HepG2 (cell line): ENCODE data around the gene PRDX2. TPM values are rescaled to one million over a fixed set of nuclear protein-coding genes. Genes with fewer than 3 reads are reported as not detected.

Experiments
- ARNT2 ChIP-seq: sonication (generic); formaldehyde crosslinking; IDR thresholded peaks from 2 replicates; pipeline ENCODE4 v1.8.0; 2022; ENCODE audit warnings: mild to moderate bottlenecking, low read depth, missing genetic modification reagents, moderate library complexity
- BRD4 ChIP-seq: sonication (generic); formaldehyde crosslinking; IDR thresholded peaks from 2 replicates; pipeline ENCODE4 v1.4.0; 2020; ENCODE audit warnings: missing genetic modification reagents
- CEBPZ ChIP-seq: IDR thresholded peaks from 2 replicates; pipeline ENCODE4 v1.6.1; 2012; ENCODE audit warnings: low read length, improper control_type of control experiment
- HDAC2 ChIP-seq: sonication (generic); formaldehyde crosslinking; IDR thresholded peaks from 2 replicates; pipeline ENCODE4 v1.4.0; 2020; ENCODE audit warnings: missing genetic modification reagents
- IKZF1 ChIP-seq: fragments of 450-650 bp; IDR thresholded peaks from 2 replicates; pipeline ENCODE4 v1.7.1; 2016
- MXD4 ChIP-seq: IDR thresholded peaks from 2 replicates; pipeline ENCODE4 v1.6.1; 2016; ENCODE audit warnings: mild to moderate bottlenecking, missing biosample characterization, missing genetic modification reagents
- PAF1 ChIP-seq: IDR thresholded peaks from 2 replicates; pipeline ENCODE4 v1.6.1; 2016; ENCODE audit warnings: missing genetic modification reagents, missing compliant biosample characterization
- POGZ ChIP-seq: sonication (generic); formaldehyde crosslinking; IDR thresholded peaks from 2 replicates; pipeline ENCODE4 v1.4.0; 2020; ENCODE audit warnings: mild to moderate bottlenecking, missing genetic modification reagents
- RARA ChIP-seq: IDR thresholded peaks from 2 replicates; pipeline ENCODE4 v1.6.1; 2016; ENCODE audit warnings: missing genetic modification reagents, missing compliant biosample characterization
- RXRA ChIP-seq: sonication (generic); formaldehyde crosslinking; IDR thresholded peaks from 2 replicates; pipeline ENCODE4 v1.5.1; 2020; ENCODE audit warnings: missing genetic modification reagents
- TRAFD1 ChIP-seq: sonication (generic); formaldehyde crosslinking; IDR thresholded peaks from 2 replicates; pipeline ENCODE4 v1.5.1; 2020; ENCODE audit warnings: missing genetic modification reagents, mild to moderate bottlenecking, borderline replicate concordance
- ZFYVE20 ChIP-seq: sonication (generic); formaldehyde crosslinking; IDR thresholded peaks from 2 replicates; pipeline ENCODE4 v1.8.0; 2023; ENCODE audit warnings: low read depth, mild to moderate bottlenecking, moderate library complexity, missing genetic modification reagents, borderline replicate concordance
- ZNF30 ChIP-seq: sonication (generic); formaldehyde crosslinking; IDR thresholded peaks from 2 replicates; pipeline ENCODE4 v1.5.0; 2020; ENCODE audit warnings: mild to moderate bottlenecking, missing genetic modification reagents
- ZNF451 ChIP-seq: sonication (generic); formaldehyde crosslinking; IDR thresholded peaks from 2 replicates; pipeline ENCODE4 v1.5.0; 2020; ENCODE audit warnings: mild to moderate bottlenecking, missing genetic modification reagents
- ZNF556 ChIP-seq: sonication (generic); formaldehyde crosslinking; IDR thresholded peaks from 2 replicates; pipeline ENCODE4 v1.4.0; 2020; ENCODE audit warnings: mild to moderate bottlenecking, missing genetic modification reagents, borderline replicate concordance
- ZNF770 ChIP-seq: sonication (generic); formaldehyde crosslinking; IDR thresholded peaks from 2 replicates; pipeline ENCODE4 v1.5.0; 2020; ENCODE audit warnings: mild to moderate bottlenecking, missing genetic modification reagents
- polyA plus RNA-seq, 8 experiments: library from polyadenylated mRNA; depleted of rRNA in 3 of 8; stranded (reverse) in 7 of 8; unstranded in 1 of 8; fragments of >200 nt; fragmentation: Illumina TruSeq in 4 of 8; extraction: Trizol in 4 of 8; gene quantifications; 2 replicates each; pipeline versions ENCODE4 v1.2.1 to v1.2.3, GENCODE V29; 2011 to 2016; ENCODE audit warnings: low read depth in 4 of 8, missing spikeins in 1 of 8, mixed read lengths in 1 of 8; ENCODE audit not compliant: insufficient read depth in 1 of 8
- total RNA-seq, 5 experiments: library from RNA; depleted of rRNA; stranded (reverse); fragments of >200 nt; fragmentation: Illumina TruSeq; extraction: Trizol; gene quantifications; 2 replicates each; pipeline ENCODE4 v1.2.3, GENCODE V29; 2016; ENCODE audit warnings: low read depth in 1 of 5
- TF ChIP-seq, protein P1 (sequence below): sonication (generic); formaldehyde crosslinking; IDR thresholded peaks from 2 replicates; pipeline ENCODE4 v1.4.0; 2020; ENCODE audit warnings: mild to moderate bottlenecking, missing genetic modification reagents

Gene PRDX2
- total and polyA plus RNA-seq, 2 of the 13 experiments (the other 11 are each of a cell fraction or from before 2014, with no cell fraction given) = 218 to 381 TPM

DNA sequence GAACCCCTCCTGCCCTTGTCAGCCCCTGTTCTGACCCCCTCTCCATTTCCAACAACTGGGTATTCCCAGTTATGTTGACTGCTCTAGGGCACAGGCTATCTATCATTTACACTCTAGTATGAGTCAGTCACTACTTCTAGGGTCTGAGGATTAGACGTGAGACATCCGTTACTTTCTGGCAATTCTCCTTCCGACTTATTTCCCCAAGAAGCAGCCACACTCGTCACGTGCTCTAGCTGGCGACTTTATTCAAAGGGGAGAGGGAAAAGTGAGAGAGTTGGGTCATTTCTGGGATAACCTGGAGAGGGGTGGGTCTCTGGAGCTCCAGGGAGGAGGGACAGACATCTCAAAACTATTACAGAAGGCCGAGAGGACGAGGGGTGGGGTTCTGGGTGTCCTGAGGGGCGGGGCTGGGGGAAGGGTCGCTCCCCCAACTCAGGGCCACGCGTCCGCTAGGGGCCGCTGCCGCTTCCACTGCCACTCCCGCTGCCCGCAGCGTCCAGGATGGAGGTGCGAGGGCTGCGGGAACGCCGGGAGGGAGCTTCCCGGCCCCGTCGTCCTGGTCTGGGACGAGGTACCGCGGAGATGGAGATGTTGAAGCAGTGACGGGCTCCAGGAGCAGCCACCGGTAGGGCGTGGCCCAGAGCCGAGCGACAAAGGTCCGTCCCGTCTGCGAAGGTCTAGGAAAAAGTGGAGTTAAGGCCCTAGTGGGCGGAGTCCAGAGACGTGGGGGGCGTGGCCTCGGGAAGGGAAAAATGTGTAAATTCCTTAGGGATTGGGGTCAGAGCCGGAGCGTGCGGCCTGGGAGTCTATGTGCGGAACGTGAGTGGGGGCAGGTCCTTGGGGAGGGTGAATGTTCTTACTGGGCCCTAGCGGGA, 23.9 kb upstream of the PRDX2 start (continued):
- TF ChIP-seq ZNF451 (no peak), PAF1 (CRISPR knock-in tag) (no peak), ZFYVE20 (CRISPR knock-in tag) (no peak), RXRA (CRISPR knock-in tag) (peak; percentile 62), HDAC2 (CRISPR knock-in tag) (peak; percentile 61; the same call in 1 of the 2 replicates), POGZ (no peak), MXD4 (CRISPR knock-in tag) (0 out of 2 replicates have a peak, but pooled peaks have one; percentile 46), ARNT2 (CRISPR knock-in tag) (no peak), RARA (no peak), CEBPZ (no peak), IKZF1 (no peak), BRD4 (CRISPR knock-in tag) (no peak), ZNF30 (CRISPR knock-in tag) (no peak), TRAFD1 (CRISPR knock-in tag) (no peak), ZNF556 (CRISPR knock-in tag) (no peak), ZNF770 (CRISPR knock-in tag) (no peak)
- TF ChIP-seq, protein P1, sequence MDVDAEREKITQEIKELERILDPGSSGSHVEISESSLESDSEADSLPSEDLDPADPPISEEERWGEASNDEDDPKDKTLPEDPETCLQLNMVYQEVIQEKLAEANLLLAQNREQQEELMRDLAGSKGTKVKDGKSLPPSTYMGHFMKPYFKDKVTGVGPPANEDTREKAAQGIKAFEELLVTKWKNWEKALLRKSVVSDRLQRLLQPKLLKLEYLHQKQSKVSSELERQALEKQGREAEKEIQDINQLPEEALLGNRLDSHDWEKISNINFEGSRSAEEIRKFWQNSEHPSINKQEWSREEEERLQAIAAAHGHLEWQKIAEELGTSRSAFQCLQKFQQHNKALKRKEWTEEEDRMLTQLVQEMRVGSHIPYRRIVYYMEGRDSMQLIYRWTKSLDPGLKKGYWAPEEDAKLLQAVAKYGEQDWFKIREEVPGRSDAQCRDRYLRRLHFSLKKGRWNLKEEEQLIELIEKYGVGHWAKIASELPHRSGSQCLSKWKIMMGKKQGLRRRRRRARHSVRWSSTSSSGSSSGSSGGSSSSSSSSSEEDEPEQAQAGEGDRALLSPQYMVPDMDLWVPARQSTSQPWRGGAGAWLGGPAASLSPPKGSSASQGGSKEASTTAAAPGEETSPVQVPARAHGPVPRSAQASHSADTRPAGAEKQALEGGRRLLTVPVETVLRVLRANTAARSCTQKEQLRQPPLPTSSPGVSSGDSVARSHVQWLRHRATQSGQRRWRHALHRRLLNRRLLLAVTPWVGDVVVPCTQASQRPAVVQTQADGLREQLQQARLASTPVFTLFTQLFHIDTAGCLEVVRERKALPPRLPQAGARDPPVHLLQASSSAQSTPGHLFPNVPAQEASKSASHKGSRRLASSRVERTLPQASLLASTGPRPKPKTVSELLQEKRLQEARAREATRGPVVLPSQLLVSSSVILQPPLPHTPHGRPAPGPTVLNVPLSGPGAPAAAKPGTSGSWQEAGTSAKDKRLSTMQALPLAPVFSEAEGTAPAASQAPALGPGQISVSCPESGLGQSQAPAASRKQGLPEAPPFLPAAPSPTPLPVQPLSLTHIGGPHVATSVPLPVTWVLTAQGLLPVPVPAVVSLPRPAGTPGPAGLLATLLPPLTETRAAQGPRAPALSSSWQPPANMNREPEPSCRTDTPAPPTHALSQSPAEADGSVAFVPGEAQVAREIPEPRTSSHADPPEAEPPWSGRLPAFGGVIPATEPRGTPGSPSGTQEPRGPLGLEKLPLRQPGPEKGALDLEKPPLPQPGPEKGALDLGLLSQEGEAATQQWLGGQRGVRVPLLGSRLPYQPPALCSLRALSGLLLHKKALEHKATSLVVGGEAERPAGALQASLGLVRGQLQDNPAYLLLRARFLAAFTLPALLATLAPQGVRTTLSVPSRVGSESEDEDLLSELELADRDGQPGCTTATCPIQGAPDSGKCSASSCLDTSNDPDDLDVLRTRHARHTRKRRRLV (CRISPR knock-in tag) = no peak; the same call in 1 of the 2 replicates
